C4-2B (cell line): ENCODE data around the gene SYPL1.

Source experiments
- H3K27ac ChIP-seq: fragments of 450-650 bp; 2 replicates; pipeline ENCODE4 v1.5.1; 2017
- ZFX ChIP-seq: fragments of 450-650 bp; IDR thresholded peaks from 2 replicates; pipeline ENCODE4 v1.6.1; 2017
- TF ChIP-seq, protein P1 (sequence below): fragments of 450-650 bp; conservative IDR thresholded peaks from 2 replicates; pipeline ENCODE4 v1.5.1; 2017; ENCODE audit warnings: mild to moderate bottlenecking

The SYPL1 gene

DNA sequence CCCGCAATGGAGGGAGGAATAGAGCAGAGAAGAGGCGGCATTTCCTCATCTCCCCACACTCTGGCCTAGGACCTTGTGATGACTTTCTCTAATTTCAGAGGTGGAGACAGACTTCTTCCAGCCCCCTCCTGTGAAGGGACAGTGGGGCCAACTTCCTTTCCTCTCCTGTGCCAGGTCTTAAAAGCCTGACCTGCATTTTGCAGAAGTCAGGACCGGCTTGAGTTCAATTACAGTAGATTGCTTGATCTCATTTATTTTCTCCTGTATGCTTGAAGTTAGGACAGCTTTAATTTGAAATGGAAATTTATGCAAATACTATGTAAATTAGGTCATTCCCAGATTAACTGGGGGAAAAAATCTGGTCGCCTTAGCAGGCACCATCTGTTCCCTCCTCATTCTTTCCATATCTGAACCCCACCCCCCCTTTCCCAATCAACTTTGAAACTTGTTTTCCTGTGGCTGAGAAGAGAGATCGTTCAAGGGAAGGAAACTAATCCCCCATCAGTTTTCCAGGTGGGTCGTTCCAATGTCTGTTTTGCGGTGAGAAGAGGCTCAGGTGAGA lies 57.1 kb downstream of the SYPL1 start:
- no peak for TF ChIP-seq ZFX
- TF ChIP-seq, protein P1, sequence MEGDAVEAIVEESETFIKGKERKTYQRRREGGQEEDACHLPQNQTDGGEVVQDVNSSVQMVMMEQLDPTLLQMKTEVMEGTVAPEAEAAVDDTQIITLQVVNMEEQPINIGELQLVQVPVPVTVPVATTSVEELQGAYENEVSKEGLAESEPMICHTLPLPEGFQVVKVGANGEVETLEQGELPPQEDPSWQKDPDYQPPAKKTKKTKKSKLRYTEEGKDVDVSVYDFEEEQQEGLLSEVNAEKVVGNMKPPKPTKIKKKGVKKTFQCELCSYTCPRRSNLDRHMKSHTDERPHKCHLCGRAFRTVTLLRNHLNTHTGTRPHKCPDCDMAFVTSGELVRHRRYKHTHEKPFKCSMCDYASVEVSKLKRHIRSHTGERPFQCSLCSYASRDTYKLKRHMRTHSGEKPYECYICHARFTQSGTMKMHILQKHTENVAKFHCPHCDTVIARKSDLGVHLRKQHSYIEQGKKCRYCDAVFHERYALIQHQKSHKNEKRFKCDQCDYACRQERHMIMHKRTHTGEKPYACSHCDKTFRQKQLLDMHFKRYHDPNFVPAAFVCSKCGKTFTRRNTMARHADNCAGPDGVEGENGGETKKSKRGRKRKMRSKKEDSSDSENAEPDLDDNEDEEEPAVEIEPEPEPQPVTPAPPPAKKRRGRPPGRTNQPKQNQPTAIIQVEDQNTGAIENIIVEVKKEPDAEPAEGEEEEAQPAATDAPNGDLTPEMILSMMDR = no peak

DNA sequence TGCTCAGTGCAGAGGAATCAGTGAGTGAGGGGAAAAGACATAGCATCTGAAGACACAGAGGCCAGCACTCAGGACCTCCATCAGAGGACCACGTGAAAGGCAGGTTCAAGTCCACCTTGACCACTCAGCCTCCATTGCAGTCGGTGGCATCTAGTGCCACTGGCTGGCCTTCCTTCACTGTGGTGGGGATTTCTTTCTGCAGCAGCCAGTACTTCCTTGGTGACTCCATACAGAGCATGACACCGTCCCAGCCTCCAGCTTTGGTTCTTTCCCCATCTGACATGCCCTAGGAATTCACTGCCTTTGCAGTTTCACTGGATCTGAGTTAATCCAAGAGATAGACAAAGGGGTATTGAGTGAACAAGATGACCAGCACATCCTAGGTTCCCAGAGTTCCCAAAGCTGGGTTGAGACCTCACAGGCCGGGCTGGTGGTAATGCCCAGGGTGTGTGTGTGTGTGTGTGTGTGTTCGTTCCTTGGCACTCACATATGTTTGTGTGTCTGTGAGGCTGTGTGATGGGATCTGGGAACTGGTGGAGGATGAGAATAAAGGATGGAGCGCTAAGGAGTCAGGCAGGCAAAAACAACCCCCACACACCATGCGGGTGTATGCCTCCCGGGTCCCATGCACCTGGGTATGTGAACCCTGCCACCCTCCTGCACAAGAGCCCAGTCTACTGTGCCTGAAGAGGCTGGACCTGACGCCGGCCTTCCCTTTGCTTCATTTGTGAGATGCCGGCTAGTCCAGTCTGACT lies 57.8 kb downstream of the SYPL1 start:
- H3K27ac ChIP-seq = no peak overlapping the region
- TF ChIP-seq ZFX = no peak
- TF ChIP-seq, protein P1 = no peak

More for the DNA sequence above, 57.1 kb downstream of the SYPL1 start:
- no peak overlapping the region for H3K27ac ChIP-seq

DNA sequence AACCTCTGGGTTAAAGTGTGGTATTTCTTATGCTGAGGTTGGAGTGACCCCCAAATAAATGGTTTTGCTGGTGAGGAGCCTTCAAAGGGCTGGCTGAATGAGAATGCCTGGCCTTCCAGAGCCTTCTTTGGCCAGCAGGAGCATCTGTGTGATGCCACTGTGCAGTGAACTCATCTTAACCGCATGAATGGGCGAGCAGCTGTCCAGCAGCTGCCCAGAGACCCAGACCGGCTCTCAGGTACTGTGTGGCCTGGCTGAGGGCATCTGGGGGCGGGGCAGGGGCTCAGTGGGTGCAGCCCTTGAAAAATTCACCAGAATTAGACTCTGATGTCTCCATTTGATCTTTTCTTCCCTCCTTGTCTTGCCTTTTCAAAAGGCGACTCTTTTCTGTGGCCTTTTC lies 59.0 kb downstream of the SYPL1 start:
- H3K27ac ChIP-seq = no peak overlapping the region

DNA sequence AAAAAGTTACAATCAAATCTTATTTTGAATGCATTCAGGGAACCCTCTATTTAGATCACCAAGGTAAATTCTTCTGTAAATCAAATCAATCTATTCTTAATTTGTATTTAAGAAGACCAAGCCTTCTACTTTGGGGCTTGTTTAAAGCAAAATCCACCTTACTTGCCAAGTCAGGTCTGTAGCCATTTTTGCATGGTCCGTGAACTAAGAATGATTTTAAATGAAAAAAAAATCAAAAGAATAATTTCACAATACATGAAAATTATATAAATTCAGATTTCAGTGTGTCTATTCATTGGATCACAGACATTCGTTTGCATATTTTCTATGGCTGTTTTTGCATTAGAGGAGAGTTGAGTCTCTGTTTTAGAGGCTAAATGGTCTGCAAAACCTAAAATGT lies 59.4 kb downstream of the SYPL1 start:
- no peak overlapping the region for H3K27ac ChIP-seq
- TF ChIP-seq ZFX = no peak
- TF ChIP-seq, protein P1 = no peak

More for the DNA sequence above, 59.0 kb downstream of the SYPL1 start:
- TF ChIP-seq, protein P1 = no peak
- TF ChIP-seq ZFX = no peak

DNA sequence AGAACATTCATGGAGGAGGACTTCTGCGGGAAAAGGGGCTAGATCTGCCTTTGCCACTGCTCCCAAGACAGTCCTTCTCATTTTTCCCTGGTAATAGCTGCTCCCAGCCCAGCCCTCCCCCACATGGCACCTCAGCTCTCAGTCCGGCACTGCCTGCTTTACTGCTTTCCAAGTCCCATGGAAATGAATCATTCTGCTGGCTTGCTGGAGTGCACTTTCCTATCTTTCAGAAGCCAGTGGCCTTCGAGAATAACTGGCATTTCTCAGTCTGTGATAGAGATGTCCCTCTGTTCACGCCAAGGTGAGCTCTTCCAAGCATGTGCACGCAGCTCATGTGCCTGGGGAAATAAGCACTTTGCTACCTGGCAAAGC lies 61.4 kb downstream of the SYPL1 start:
- no peak for TF ChIP-seq ZFX
- TF ChIP-seq, protein P1 = no peak
- no peak overlapping the region for H3K27ac ChIP-seq

DNA sequence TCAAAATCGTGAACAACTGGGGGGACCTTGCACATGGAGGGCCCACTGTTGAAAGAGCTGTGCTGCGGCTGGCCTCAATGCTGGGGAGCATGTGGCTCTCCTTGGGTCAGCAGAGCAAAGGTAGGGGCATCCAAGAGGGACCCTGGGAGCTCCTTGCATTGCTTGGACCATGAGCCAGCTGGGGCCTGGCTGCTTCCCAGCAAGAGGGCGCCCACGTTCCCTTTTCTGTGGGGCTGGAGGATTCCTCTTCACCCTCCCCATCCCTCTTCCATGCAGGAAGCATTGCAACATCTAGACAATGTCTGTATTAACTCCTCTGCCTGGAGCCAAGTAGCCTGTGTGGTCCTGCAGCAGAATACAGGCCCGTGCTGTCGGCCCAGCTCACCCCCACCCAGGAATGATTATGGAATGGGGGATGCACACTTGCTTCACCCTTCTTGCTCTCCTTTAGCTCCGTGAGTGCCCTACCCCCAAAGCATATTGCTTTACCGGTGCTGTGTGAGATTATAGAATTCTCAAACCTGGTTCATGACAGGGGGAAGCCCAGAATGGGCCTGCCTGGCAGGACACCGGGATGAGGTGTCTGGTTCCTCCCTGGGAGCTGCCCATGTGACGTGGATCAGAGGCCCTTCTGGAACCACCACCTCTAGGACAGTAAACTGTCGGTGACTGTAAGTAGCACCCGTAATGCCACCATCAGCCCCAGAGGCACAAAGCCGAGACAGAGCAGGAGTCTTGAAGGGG lies 61.9 kb downstream of the SYPL1 start:
- H3K27ac ChIP-seq = no peak overlapping the region
- no peak for TF ChIP-seq ZFX
- TF ChIP-seq, protein P1 = no peak

DNA sequence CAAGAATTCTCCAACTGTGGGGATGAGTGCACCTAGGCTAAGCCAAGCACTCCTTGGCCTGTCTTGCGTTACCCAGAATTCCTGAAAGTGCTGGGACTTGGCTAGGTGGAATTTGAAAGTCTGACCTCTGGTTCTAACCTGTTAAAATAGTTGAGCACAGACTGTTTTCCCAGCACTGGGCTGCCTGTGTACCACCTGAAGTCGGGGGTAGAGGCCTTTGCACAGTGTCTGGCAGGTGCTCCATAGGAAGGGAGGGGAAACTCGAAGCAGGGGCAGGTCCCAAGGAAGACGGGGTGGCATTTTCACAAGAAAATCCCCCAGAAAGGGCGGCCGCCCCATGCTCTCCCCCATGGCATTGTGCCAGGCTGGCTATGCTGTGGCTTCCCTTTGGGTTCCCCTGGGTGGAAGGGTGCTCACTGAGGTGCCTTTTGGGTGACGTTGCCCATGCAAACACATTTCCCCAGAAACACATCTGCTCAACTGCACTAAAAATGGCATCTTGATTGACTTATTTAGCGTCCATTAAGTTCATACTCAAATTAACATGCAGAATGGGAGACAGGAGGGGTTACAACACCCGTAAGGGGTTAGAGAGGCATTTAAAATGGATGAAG lies 62.9 kb downstream of the SYPL1 start:
- no peak for TF ChIP-seq ZFX
- TF ChIP-seq, protein P1 = no peak
- H3K27ac ChIP-seq = no peak overlapping the region
